ENCODE data around the gene ANO9. TPM values are rescaled to one million over a fixed set of nuclear protein-coding genes. Genes with fewer than 3 reads are reported as not detected.
A peak's percentile ranks its signal among the peaks of the same experiment; 100 is the strongest.

Gene ANO9
- total and polyA plus RNA-seq, 4 donors: 0.20 to 0.75 (median 0.40) TPM

- DNase-seq (ENCODE audit: low spot score): peak; percentile 53
- 4% methylated on average over 46 of the region's 46 CpGs for WGBS
- H3K27ac ChIP-seq (ENCODE audit: low read depth in 1 of 2, low read length in 2 of 2): peak overlapping the region; percentile 58 to 86
Observed at GRCh38 chr11:450809-451451, 9.1 kb upstream of the ANO9 start.

GRCh38 chr11:449889-450808 is 8.3 kb upstream of the ANO9 start, which contains the start of gene PTDSS2:
Gene PTDSS2 (plus strand): TSS chr11:450279. CDS start chr11:450456, 177 bp downstream.
- no peaks in the 10 kb centered on the region for H3K9me3 ChIP-seq (ENCODE audit: control insufficient read depth in 4 of 4, low read length in 3 of 4)
- H3K9ac ChIP-seq (ENCODE audit: low read depth in 1 of 2, low read length in 2 of 2): peak within 1 kb of the TSS in 1 of 2 donors; percentile 75
- peaks cover 3 to 18% (median 5%) of the 10 kb centered on the region in 4 donors for H3K36me3 ChIP-seq (ENCODE audit: control insufficient read depth in 4 of 4, insufficient read depth in 3 of 4, low read depth in 1 of 4, low read length in 3 of 4)
- peaks cover 8 to 35% (median 27%) of the 10 kb centered on the region in 4 donors for H3K4me1 ChIP-seq (ENCODE audit: control insufficient read depth in 4 of 4, insufficient read depth in 4 of 4, low read length in 3 of 4)
- DNase-seq (ENCODE audit: low spot score): peak; percentile 97
- WGBS: under 1% methylated on average over 108 of the region's 108 CpGs
- H3K4me3 ChIP-seq (ENCODE audit: low read depth in 1 of 3, low read length in 3 of 3): peak within 1 kb of the TSS; percentile 63 to 96 (median 73)
- no peaks in the 10 kb centered on the region for H3K27me3 ChIP-seq (ENCODE audit: control insufficient read depth in 4 of 4, insufficient read depth in 4 of 4, low read length in 3 of 4)
- peak within 1 kb of the TSS; percentile 58 to 86 for H3K27ac ChIP-seq (ENCODE audit: low read depth in 1 of 2, low read length in 2 of 2)
- peak; percentile 8 for TF ChIP-seq NR2F2 (IDR thresholded peaks at IDR 0.05)
- TF ChIP-seq REST (IDR thresholded peaks at IDR 0.05): no peak
- TF ChIP-seq HNF4G (IDR thresholded peaks at IDR 0.05): no peak
- peak in 1 of 2 donors; percentile 75 for TF ChIP-seq GABPA (IDR thresholded peaks at IDR 0.05 in 1 of 2, conservative IDR thresholded peaks at IDR 0.05 in 1 of 2)
- TF ChIP-seq TAF1 (conservative IDR thresholded peaks at IDR 0.05): no peak
- TF ChIP-seq RAD21 (IDR thresholded peaks at IDR 0.05): peak in 1 of 2 donors; percentile 18
- TF ChIP-seq ZBTB33 (IDR thresholded peaks at IDR 0.05): no peak
- no peak for TF ChIP-seq MAX (IDR thresholded peaks at IDR 0.05)
- TF ChIP-seq EGR1 (IDR thresholded peaks at IDR 0.05; ENCODE audit: low read depth in 2 of 2): no peak
- TF ChIP-seq HNF4A (conservative IDR thresholded peaks at IDR 0.05): no peak
- TF ChIP-seq JUND (IDR thresholded peaks at IDR 0.05): no peak
- TF ChIP-seq FOXA1 (IDR thresholded peaks at IDR 0.05): no peak
- TF ChIP-seq FOXA2 (IDR thresholded peaks at IDR 0.05): no peak
- TF ChIP-seq YY1 (IDR thresholded peaks at IDR 0.05): peak; percentile 80
- TF ChIP-seq SP1 (IDR thresholded peaks at IDR 0.05): peak; percentile 33
- TF ChIP-seq CTCF (IDR thresholded peaks at IDR 0.05; ENCODE audit: low read depth, low read length, missing input control): no peak

More at GRCh38 chr11:450809-451451, 9.1 kb upstream of the ANO9 start:
- H3K36me3 ChIP-seq (ENCODE audit: control insufficient read depth in 4 of 4, insufficient read depth in 3 of 4, low read depth in 1 of 4, low read length in 3 of 4): peaks cover 3 to 18% (median 5%) of the 10 kb centered on the region in 4 donors
- no peaks in the 10 kb centered on the region for H3K27me3 ChIP-seq (ENCODE audit: control insufficient read depth in 4 of 4, insufficient read depth in 4 of 4, low read length in 3 of 4)
- no peak for TF ChIP-seq EGR1 (IDR thresholded peaks at IDR 0.05; ENCODE audit: low read depth in 2 of 2)
- TF ChIP-seq TAF1 (conservative IDR thresholded peaks at IDR 0.05): no peak
- peak; percentile 69 to 72 for TF ChIP-seq RAD21 (IDR thresholded peaks at IDR 0.05)
- TF ChIP-seq CTCF (IDR thresholded peaks at IDR 0.05; ENCODE audit: low read depth, low read length, missing input control): peak; percentile 19
- no peaks in the 10 kb centered on the region for H3K9me3 ChIP-seq (ENCODE audit: control insufficient read depth in 4 of 4, low read length in 3 of 4)
- peak overlapping the region; percentile 63 to 96 (median 73) for H3K4me3 ChIP-seq (ENCODE audit: low read depth in 1 of 3, low read length in 3 of 3)
- H3K9ac ChIP-seq (ENCODE audit: low read depth in 1 of 2, low read length in 2 of 2): peak overlapping the region in 1 of 2 donors; percentile 75
- peaks cover 8 to 33% (median 25%) of the 10 kb centered on the region in 4 donors for H3K4me1 ChIP-seq (ENCODE audit: control insufficient read depth in 4 of 4, insufficient read depth in 4 of 4, low read length in 3 of 4)

All from liver (tissue), 9 donors.